Retina (tissue), 1 donor: ENCODE measurements around the gene VWC2L.

ENCODE experiments used
- DNase-seq: peaks from one replicate; pipeline ENCODE4 v3.0.0-alpha.2; 2016

The VWC2L gene

DNA sequence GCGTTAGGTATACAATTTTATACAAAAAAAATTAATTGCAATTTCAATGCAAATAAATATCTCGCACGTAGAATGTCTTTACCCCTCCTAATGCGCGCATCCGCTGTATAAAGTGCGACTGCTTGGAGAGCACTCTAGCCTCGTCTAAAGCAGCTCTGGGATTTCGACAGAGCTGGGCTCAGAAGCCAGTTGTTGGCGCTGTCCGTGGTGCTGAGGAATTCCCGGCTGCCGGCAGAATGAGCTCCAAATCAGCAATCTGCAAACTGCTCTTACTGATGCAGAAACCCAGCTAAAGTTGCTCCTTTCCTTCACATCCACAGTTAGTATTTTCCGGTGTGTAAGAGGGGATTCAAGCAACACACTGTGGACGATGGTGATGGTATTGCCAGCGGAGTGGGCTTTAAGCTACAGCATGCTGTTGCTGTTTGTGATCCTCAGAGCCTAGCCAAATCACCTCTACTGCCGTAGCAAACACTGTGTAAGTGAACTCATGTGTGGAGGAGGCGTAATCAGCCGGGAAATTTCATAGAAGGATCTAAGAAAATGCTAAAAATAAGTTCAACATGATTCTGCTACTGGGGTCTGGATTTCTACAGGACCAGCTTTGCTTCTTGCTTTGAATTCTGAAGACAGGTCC is at the start of gene VWC2L:
Gene VWC2L (plus strand): TSS at position 137 of the 637 bp plus-strand sequence. CDS start 3,140 bp downstream, outside the sequence.
- DNase-seq: peak; percentile 81

DNA sequence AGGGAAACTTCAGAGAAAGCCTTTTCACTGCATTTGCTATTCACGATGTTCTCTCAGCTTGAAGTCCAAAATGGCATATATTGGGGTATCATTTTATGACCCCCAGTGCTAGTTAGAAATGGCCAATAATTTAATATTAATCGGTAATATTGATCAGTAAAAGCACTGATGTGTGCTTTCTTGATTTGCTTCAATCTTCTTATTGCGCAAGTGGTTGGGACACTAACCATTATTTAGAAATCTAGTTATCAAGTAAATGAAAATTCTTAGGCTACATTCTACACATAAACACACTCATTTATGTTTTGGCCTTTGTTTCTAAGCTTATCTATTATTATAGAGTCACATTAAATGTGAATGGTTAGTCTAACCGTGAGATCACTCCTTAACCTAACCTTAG is 49.7 kb upstream of the VWC2L start:
- DNase-seq: no peak

DNA sequence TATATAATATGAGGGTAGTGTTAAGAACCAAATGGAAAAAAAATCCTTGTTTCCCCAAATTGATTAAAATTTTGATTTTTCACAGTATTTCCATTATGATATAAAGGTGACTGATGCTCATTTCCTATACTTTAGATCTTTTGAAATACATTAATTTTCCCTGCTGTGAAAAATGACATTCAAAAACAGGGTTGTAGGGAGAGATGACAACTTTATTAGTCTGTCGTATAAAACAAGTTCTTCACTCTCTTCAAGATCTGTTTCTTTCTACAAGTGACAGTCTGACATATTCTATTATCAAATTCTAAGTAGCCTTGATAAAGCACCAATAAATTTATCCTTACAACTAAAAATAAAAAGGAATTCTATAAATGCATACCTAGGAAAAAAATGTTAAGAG is 45.3 kb upstream of the VWC2L start:
- DNase-seq: no peak

DNA sequence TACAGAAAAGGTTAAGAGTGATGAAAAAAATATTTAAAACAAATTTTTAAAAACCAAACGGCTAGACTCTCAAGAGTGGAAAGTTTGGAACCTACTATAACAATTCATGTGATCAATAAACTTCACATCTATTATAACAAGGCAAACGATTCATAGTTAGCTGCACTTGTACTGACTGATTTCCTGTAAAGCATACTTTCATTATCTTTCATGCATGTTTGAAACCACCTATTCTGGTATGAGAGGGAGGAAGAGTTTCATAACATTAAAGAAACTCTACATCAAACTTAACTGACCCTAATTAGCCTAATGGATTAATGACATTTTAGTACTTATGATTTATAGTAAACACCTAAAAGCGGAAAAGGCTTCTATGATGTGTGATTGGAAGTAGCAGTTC is 43.7 kb upstream of the VWC2L start:
- no peak for DNase-seq

DNA sequence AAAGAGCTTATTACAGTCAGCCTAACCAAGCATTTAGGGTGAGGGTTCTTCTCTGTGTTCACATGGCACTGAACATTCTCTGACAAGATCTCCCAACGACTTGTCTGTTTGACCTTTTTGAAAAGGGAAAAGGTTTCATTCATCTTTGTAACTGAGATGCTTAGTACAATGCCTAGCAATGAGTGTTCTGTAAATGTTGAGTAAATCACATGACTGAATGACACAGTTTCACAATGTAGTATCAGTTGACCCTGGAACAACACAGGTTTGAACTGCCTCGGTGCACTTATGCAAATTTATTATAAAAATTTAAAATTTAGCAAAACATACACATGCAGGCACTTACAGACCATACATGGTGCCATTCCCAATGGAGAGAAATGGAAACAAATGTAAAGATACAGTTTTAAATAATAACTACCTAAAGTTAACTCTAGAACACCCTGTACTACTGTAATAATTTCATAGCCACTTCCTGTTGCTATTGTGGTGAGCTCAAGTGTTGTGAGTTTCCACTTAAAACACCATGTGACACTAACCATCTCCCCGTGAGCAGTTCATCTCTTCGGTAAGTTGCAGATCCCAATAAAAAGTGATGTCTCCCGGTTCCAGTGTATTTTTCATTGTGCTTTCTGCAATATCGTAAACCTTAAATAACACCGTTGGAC is 34.1 kb upstream of the VWC2L start:
- no peak for DNase-seq

DNA sequence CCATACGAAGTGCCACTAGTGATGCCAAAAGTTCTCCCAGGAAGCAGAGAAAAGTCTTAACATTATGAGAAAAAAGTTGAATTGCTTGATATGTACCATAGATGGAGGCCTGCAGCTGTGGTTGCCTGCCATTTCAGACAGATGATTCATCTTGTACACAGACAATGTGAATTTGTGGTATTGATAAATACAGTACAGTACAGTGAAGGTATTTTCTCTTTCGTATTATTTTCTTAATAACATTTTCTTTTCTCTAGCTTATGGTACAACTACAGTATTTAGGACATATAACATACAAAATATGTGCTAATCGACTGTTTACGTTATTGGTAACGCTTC is 33.6 kb upstream of the VWC2L start:
- DNase-seq: no peak

DNA sequence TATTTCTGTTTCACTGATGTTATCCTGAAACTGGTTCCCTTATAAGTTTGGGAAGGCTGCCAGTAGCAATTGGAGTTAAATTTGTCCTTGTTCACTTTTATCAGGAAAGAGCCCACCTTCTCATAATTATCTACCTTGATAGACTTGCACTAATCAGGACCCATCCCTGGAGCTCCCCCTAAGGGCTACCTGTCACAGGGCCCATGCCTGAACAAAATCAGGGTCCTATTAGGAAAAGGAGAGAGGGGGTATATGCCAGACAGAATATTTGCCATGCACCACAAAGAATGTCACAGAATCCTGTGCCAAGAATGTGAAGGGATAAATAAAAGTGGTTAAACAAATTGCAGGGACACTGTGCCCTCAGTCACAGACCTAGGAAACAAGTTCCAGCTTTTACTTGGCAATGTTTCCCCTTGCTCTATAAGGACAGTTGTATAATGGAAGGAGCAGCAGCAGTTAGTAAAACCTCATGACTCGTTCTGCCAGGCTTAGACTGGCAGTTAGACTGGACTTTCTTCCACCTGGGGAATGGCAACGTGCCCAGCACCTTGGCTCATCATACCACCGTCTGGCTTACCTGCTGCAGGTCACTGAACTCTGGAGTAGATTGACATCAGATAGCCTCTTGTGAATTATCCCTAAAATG is 32.3 kb upstream of the VWC2L start:
- no peak for DNase-seq

DNA sequence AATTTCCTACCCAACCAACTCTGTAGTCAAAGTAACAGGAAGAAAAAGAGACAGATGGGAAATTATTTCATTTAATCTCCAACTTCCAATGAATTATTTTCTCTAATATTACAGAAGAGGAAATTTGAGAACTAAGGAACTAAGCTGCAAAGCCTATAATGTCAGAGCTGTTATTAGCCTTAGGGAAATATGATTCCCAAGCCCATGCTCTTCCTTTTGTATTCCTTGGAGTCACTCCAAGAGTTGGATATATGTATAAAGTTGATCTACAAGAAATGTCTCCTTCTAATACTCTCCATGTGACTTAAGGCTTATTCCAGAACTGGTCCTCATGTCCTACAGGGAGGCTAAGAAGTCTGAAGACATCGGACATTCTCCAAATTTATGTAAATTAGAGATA is 31.6 kb upstream of the VWC2L start:
- DNase-seq: no peak

DNA sequence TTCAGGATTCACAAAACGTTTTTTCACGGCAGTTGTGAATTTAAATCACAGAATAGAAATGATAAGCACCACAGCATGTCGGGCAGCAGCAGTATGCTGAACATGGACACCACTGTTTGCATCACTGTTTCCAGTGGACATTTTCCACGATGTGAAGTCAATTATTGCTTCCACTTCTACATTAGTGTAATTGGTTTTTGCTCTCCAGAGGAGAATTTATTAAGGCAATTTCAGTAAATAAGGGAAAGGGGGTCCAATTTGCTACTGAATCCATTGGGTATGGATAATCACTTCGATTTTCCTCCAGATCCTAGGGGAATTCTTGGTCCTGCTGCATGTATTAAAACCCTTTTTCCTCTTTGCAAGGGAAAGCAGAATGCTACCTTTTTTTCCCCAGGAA is 30.2 kb upstream of the VWC2L start:
- DNase-seq: no peak

DNA sequence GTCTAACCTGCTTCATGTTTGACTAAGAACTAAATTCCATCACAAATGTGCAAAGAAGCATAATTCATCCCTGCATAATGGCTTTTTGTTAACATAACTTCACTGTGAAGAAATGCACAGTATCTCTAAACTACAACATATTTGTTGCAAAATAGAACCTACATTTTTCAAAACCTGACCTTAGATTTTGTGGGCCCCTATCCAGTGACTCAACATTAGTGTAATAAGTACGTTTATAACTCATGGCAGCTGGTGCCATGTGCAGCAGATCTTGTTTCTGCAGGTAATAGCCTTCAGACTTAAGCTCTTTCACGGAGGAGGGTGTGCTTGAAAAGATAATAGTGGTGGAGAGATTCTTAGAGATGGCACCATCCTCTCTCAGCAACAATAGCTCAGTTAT is 28.6 kb upstream of the VWC2L start:
- no peak for DNase-seq

DNA sequence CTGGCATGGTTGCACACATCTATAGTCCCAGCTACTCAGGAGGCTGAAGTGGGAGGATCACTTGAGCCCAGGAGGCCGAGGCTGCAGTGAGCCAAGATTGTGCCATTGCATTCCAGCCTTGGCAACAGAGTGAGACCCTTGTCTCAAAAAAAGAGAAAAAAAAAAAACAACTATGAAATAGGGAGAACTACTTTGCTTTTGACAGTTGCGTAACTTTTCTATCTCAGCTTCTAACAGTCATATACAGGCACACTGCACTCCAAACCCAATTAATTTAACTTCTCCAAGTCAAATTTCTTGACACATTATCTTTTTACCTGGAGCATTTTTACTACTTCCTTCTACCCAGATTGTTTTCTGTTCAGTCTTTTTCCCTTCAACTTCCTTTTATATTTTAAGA is 24.1 kb upstream of the VWC2L start:
- no peak for DNase-seq

DNA sequence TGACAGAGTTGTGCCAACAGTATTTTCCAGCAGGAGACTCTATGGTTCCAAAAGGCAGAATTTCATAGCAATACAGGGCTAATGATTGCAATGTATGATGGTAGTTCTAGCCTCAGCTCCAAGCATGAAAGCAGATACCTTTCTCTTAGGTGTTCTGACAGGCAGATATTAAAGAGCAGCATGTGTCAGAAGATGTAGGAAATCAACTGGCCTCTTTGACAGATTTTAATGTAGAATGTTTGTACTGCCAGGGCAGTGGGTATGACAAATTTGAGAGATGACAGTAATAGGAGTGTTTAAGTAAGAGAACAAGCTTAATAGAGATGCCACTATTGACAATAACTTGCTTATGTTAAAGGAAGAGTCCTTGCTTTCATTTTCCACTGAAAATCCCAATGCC is 21.5 kb upstream of the VWC2L start:
- no peak for DNase-seq

DNA sequence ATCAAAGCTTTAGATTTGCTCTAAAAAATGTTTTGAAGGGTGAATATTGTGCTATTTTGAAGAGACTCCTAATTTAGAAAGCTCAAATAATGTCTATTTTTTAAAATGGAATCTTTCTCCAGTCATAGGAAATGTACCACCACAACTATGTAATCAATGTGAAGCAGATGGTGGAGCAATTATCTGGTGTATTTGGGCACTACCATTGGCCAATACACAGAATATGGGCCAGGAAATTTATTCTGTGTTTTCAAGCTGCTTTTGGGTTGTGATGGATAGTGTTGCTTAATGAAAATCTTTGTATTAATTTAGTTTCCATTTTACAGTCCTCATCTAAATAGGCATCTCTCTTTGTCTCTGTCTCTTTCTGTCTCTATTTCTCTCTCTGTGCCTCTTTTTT is 17.1 kb upstream of the VWC2L start:
- no peak for DNase-seq

DNA sequence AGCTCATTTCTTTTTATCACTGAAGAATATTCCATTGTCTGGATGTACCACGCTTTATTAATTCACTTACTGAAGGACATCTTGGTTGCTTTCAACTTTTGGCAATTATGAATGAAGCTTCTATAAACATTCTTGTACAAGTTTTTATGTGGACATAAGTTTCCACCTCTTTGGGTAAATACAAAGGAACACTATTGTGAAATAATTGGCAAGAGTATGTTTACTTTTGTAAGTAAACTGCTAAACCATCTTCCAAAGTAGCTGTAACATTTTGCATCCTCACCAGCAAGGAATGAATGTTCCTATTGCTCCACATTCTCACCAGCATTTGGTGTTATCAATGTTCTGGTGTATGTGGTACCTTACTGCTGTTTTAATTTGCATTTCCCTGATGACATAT is 15.8 kb upstream of the VWC2L start:
- DNase-seq: no peak

DNA sequence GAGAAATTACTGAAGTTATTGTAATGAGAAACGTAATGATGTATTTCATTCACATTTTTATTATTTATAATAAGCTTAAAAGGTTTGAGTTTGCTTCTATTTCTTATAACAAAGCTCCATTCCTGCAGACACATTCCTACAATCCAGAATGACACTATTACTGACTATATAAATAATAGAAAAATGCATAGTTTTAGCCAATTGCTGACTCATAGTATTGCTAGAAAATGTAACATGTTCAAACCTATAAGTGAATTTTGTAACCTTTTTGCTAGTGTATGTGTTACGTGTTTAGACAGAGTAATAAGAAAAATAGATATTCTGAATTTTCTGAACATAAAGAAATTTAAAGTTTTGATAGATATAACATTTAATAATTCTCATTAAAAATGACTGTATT is 9.3 kb upstream of the VWC2L start:
- DNase-seq: no peak

DNA sequence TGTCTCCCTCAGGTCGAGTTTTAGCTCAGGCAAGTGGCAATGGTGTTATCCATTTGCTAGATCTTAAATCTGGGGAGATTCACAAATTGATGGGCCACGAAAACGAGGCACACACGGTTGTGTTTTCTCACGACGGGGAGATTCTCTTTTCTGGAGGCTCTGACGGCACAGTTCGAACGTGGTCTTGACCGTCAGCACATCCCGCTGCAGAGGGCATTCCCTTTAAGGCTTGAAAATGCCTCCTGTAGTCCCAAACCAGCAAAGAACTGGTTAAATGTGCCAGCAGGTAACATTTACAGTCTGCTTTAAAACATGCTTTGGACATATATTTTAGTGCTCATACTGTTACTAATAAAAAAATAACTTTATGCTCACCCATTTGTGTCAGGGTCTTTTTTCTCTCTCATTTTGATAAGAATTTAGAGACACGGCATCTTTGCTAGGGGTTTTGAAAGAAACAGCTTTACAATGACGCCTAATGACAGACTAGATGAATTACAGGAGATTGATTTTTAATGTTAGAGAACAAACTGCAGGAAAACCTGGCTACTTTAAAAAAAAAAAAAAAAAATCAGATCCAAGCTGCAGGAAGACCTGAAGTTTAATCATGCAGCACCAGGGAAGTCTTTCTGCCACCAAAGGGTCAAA is 602 bp upstream of the VWC2L start:
- peak; percentile 40 for DNase-seq

DNA sequence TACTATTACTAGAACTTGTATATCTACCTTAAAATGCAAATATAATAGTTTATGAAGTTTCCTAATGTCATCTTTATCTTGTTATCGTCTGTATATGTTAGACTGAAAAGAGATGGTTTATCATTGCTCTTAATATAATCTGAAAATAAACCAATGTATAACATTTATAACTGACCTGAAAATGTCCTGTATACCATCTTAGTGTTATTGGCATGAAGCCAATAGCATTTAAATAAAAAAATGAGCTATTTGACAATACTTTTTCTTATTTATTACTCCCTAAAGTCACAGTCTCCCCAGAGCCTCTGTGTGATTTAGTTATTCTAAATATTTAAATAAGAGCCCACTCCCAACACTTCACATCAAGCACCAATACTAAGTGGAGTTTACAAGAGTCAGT is 1.8 kb downstream of the VWC2L start:
- DNase-seq: no peak

DNA sequence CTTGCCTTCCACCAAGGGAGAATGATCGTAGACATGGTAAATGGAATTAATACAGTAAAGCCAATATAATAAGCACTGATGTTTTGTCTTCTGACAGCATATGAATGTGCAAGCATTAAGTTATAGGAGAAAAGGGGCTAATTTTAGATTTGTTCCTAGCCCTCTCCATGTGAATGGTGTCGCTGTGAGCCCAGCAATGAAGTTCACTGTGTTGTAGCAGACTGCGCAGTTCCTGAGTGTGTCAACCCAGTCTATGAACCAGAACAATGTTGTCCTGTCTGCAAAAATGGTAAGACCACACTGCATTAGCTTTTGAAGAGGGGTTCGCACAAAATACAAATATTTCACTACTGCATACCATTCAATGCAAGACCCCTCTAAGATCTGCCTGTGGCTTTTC is 25.6 kb downstream of the VWC2L start:
- DNase-seq: no peak

DNA sequence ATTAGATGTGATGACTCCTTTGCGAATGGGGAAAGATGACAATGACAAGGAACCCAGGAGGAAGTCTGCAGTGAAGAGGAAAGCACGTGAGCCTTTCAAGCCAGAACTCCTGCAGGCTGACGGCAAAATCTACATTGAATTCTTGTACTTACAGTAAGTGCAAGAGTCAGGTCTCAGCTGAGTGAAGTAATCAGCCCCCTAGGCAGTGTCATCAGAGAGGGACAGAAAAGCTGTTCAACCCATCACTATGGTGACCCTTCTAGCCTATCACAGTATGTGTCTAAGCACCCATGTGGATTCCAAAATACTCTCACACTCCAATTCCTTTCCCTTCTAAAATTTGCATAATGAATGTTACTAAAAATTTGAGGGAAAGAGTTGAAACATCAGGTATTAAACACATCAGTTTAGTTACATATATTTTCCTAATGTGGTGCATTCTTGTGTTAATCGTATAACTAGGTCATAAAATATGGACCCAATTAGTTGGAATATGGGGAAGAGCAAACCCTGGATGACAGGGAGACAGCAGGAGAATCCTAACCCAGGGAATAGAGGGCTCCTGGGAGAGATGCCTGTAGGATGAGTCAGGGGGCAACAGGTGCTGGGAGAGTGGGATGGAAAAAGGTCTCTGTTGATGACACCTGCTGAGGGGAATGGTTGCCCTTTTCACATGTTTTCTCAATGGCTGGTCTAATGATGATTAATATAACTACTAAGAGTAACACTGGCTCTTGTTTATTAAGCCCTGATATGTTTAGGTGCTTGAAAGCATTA is 39.5 kb downstream of the VWC2L start:
- no peak for DNase-seq

DNA sequence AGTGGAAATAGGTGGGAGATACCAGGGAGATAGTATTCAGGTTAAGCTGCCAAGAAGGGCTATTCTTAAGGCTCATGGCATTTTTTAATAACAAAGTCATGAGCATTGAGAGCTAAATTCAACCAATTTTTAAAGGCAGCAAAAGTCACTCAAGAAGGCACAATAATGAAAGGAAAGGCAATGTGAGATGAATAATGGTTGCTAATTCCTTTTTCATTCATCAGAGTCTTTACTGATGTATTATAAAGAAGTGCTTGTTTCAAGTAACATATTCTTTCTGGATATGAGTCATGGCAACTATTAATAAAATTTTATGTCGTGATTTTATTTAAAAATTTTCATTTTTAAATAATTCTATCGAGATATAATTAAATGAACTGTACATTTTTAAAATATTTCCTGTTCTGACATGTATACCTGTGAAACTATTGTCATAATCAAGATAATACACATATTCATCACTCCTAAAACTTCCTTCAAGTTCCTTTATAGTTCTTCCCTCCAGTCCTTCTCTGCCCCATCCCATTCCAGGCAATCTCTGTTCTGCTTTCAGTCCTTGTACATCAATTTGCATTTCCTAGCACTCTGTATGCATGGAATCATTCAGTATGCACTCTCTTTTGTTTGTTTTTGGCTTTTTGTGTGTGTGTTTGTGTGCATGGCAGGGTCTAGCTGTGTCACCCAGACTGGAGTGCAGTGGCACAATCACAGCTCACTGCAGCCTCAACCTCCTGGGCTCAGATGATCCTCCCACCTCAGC is 40.8 kb downstream of the VWC2L start:
- no peak for DNase-seq

DNA sequence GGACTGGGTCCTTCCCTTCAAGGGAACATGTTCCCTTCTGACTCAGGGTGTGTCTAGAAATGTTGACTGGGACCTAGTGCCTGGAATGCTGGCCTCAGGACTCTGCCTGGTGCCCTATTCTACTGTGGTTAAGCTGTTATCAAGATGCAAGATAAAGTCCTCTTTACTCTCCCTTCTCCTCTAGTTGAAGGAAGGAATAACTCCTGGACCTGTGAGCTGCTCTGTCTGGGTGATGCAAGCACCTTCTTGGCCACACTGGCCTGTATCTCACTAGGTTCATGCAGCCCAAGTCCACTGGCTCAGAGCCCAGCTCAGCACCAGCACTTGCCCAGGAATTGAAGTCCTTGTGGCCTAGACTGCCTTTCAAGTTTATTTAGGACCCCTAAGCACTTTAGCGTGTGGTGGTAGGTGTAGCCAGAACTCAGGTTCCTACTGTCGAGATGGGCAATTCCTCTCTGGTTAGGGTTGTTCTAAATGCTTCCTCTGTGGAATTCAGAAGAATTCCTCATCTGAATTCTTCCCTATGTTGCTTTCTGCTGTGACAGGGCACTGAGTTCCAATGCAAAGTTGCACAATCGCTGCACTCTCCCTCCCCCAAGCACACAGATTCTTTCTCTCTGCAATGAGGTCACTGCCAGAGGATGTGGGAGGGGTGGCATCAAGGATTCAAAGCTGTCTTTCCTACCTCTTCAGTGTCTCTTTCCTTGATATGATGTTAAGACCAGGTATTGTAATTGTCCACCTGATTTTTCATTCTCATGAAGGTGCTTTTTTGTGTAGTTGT is 54.7 kb downstream of the VWC2L start:
- no peak for DNase-seq

DNA sequence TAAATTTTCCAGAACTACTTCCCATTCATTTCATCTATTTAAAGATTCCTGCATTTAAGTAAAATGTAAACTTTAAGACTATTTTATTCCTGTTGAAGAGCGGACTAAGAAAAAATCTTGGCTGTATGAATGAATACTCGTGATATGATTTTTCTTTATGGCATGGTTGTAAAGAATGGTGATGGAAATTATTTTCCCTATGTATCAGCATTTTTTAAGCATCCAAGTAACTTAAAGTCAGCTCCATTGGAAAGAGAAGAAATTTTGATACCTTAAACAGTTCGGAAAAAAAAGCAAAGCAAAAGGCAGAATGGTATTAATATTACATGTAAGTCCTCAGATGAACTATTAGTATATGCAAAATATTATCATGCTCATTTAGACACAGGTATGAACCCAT is 58.9 kb downstream of the VWC2L start:
- DNase-seq: no peak
